B cell (primary cell): ENCODE results near the gene EEF1AKMT3.

ENCODE experiments used
- EZH2 ChIP-seq: IDR thresholded peaks from 2 replicates; pipeline ENCODE4 v1.6.1; 2012; ENCODE audit warnings: borderline replicate concordance, low read depth, mild to moderate bottlenecking, moderate library complexity, low read length; ENCODE audit not compliant: insufficient read depth, poor library complexity, severe bottlenecking
- TF ChIP-seq, protein P1 (sequence below): fragments of 200-600 bp; IDR thresholded peaks from one replicate; pipeline ENCODE4 v1.8.0; 2022; ENCODE audit warnings: antibody characterized with exemption, mild to moderate bottlenecking

- TF ChIP-seq EZH2 = no peak
- TF ChIP-seq, protein P1, sequence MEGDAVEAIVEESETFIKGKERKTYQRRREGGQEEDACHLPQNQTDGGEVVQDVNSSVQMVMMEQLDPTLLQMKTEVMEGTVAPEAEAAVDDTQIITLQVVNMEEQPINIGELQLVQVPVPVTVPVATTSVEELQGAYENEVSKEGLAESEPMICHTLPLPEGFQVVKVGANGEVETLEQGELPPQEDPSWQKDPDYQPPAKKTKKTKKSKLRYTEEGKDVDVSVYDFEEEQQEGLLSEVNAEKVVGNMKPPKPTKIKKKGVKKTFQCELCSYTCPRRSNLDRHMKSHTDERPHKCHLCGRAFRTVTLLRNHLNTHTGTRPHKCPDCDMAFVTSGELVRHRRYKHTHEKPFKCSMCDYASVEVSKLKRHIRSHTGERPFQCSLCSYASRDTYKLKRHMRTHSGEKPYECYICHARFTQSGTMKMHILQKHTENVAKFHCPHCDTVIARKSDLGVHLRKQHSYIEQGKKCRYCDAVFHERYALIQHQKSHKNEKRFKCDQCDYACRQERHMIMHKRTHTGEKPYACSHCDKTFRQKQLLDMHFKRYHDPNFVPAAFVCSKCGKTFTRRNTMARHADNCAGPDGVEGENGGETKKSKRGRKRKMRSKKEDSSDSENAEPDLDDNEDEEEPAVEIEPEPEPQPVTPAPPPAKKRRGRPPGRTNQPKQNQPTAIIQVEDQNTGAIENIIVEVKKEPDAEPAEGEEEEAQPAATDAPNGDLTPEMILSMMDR = no peak
Measured at GRCh38 chr12:57723630-57723962, 48.8 kb upstream of the EEF1AKMT3 start.
